ENCODE data around the gene SPARC. TPM values are rescaled to one million over a fixed set of nuclear protein-coding genes. Genes with fewer than 3 reads are reported as not detected.

The SPARC gene
- total RNA-seq, 2 experiments from 2014 or later: 0.78 to 0.80 TPM

- intact Hi-C loops (cut with DNase I, micrococcal nuclease): no loop called here
Measured at GRCh38 chr5:151625285-151625684, 61.4 kb downstream of the SPARC start.

GRCh38 chr5:151624476-151624875, 62.2 kb downstream of the SPARC start:
- H3K27ac Mint-ChIP-seq: no peak overlapping the region
- no peaks in the 10 kb centered on the region for H3K9me3 Mint-ChIP-seq
- H3K27me3 ChIP-seq (ENCODE audit: control insufficient read depth in 1 of 2, insufficient read depth in 2 of 2, low read length in 2 of 2): no peaks in the 10 kb centered on the region
- no peaks in the 10 kb centered on the region for H3K4me1 Mint-ChIP-seq (ENCODE audit: low read depth)
- no peaks in the 10 kb centered on the region for H3K9me3 ChIP-seq (ENCODE audit: control insufficient read depth in 1 of 2, insufficient read depth in 1 of 2, low read length in 2 of 2)
- intact Hi-C loops (cut with DNase I, micrococcal nuclease): no loop called here
- ATAC-seq (ENCODE audit: poor library complexity) (no peak), DNase-seq (no peak)
- H3K27me3 Mint-ChIP-seq: peaks cover 12% of the 10 kb centered on the region
- no peak for TF ChIP-seq CTCF (IDR thresholded peaks at IDR 0.05)
- H3K27ac ChIP-seq (ENCODE audit: low read depth in 1 of 2, low read length in 2 of 2): no peak overlapping the region
- POLR2A ChIA-PET: no interaction called here
- CTCF ChIA-PET: no interaction called here
- no peak overlapping the region for H3K4me3 ChIP-seq (ENCODE audit: low read length)
- H3K36me3 ChIP-seq (ENCODE audit: insufficient read depth, low read length): no peaks in the 10 kb centered on the region
- H3K4me1 ChIP-seq (ENCODE audit: insufficient read depth, low read length): no peaks in the 10 kb centered on the region
- no peaks in the 10 kb centered on the region for H3K36me3 Mint-ChIP-seq (ENCODE audit: low read depth)
- no peak overlapping the region for H3K4me3 Mint-ChIP-seq

More at GRCh38 chr5:151625285-151625684, 61.4 kb downstream of the SPARC start:
- Histone ChIP-seq H3K36me3 (ENCODE audit: insufficient read depth, low read length) (no peaks in the 10 kb centered on the region), H3K4me3 (ENCODE audit: low read length) (no peak overlapping the region), H3K9me3 (ENCODE audit: control insufficient read depth in 1 of 2, insufficient read depth in 1 of 2, low read length in 2 of 2) (no peaks in the 10 kb centered on the region), H3K27ac (ENCODE audit: low read depth in 1 of 2, low read length in 2 of 2) (no peak overlapping the region), H3K27me3 (ENCODE audit: control insufficient read depth in 1 of 2, insufficient read depth in 2 of 2, low read length in 2 of 2) (no peaks in the 10 kb centered on the region), H3K4me1 (ENCODE audit: insufficient read depth, low read length) (no peaks in the 10 kb centered on the region)
- peaks cover 16% of the 10 kb centered on the region for H3K27me3 Mint-ChIP-seq
- DNase-seq (no peak), ATAC-seq (ENCODE audit: poor library complexity) (no peak)
- no peak overlapping the region for H3K27ac Mint-ChIP-seq
- POLR2A ChIA-PET: no interaction called here
- no peak overlapping the region for H3K4me3 Mint-ChIP-seq
- CTCF ChIA-PET: no interaction called here
- no peaks in the 10 kb centered on the region for H3K4me1 Mint-ChIP-seq (ENCODE audit: low read depth)
- no peaks in the 10 kb centered on the region for H3K36me3 Mint-ChIP-seq (ENCODE audit: low read depth)
- no peak for TF ChIP-seq CTCF (IDR thresholded peaks at IDR 0.05)
- H3K9me3 Mint-ChIP-seq: no peaks in the 10 kb centered on the region

- CTCF ChIA-PET: no interaction called here
- Mint-ChIP-seq H3K36me3 (ENCODE audit: low read depth) (no peaks in the 10 kb centered on the region), H3K4me3 (no peak overlapping the region), H3K27ac (no peak overlapping the region), H3K4me1 (ENCODE audit: low read depth) (no peaks in the 10 kb centered on the region), H3K27me3 (peaks cover 11% of the 10 kb centered on the region), H3K9me3 (no peaks in the 10 kb centered on the region)
- Histone ChIP-seq H3K4me1 (ENCODE audit: insufficient read depth, low read length) (no peaks in the 10 kb centered on the region), H3K36me3 (ENCODE audit: insufficient read depth, low read length) (no peaks in the 10 kb centered on the region), H3K9me3 (ENCODE audit: control insufficient read depth in 1 of 2, insufficient read depth in 1 of 2, low read length in 2 of 2) (no peaks in the 10 kb centered on the region), H3K27me3 (ENCODE audit: control insufficient read depth in 1 of 2, insufficient read depth in 2 of 2, low read length in 2 of 2) (no peaks in the 10 kb centered on the region), H3K4me3 (ENCODE audit: low read length) (no peak overlapping the region), H3K27ac (ENCODE audit: low read depth in 1 of 2, low read length in 2 of 2) (no peak overlapping the region)
- no peak for DNase-seq
- no peak for ATAC-seq (ENCODE audit: poor library complexity)
- intact Hi-C loops (cut with DNase I, micrococcal nuclease): no loop called here
- POLR2A ChIA-PET: no interaction called here
- no peak for TF ChIP-seq CTCF (IDR thresholded peaks at IDR 0.05)
Measured at GRCh38 chr5:151622367-151623088, 64.2 kb downstream of the SPARC start.

Measured in CD4-positive, alpha-beta T cell (primary cell).